HG02763 (cell line): Measurements from ENCODE around the gene AGAP3.

Experiments
- ATAC-seq: cut with Tn5 transposase; IDR thresholded peaks from one replicate; pipeline ENCODE4 v1.9.1; 2021; ENCODE audit warnings: mild to moderate bottlenecking, moderate library complexity; ENCODE audit not compliant: unreplicated experiment

The AGAP3 gene

DNA sequence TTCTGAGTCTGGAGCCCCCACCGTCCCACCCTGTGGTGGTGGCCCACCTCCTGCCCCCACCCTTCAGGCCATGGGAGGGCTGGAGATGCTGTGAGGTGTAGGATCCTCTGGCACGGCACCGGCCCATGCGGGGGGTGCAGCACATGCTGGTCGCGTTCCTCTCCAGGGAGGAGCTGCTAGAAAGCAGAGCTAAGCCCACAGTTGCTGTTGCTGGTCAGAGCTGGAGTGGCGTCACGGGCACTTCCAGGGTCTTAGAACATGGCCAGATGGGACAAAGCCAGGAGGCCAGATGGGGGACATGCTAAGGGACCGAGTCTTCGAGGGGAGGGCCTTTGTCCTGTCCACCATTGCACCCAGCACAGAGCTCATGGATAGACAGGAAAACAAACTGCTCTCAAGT lies 21.6 kb downstream of the AGAP3 start:
- no peak for ATAC-seq

DNA sequence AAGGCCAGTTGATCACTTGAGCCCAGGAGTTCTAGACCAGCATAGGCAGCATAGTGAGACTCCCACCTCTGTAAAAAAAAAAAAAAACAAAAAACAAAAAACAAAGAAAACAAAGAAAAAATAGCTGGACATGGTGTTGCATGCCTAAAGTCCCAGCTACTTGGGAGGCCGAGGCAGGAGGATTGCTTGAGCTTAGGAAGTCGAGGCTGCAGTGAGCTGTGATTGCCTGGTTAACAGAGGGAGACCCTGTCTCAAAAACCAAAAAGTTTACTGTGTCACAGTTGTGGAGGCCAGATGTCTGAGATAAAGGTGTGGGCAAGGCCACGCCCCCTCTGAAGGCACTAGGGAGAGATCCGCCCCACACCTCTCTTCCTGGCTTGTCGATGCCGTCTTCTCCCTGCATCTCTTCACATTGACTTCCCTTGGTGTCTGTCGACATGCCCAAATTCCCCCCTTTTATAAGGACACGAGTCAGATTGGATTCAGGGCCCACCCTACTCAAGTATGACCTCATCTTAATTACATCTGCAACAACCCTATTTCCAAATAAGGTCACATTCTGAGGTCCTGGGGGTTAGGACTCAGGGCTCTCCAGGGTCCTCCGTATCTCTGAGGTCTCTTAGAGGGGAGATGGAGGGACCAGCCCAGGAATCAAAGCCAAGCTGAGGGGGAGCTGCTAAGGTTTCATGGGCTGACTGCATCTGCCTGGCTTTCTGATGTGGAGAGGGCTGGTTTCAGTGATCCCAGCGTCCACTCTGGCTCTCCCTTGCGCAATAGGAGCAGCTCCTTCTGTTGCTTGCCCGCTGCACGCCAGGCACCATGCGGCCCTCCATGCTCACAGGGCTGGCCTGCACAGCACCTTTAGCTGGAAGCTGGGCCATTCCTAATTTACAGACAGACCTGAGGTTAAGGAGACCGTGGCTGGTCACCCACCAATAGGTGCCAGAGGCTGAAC lies 23.1 kb downstream of the AGAP3 start:
- ATAC-seq = no peak

DNA sequence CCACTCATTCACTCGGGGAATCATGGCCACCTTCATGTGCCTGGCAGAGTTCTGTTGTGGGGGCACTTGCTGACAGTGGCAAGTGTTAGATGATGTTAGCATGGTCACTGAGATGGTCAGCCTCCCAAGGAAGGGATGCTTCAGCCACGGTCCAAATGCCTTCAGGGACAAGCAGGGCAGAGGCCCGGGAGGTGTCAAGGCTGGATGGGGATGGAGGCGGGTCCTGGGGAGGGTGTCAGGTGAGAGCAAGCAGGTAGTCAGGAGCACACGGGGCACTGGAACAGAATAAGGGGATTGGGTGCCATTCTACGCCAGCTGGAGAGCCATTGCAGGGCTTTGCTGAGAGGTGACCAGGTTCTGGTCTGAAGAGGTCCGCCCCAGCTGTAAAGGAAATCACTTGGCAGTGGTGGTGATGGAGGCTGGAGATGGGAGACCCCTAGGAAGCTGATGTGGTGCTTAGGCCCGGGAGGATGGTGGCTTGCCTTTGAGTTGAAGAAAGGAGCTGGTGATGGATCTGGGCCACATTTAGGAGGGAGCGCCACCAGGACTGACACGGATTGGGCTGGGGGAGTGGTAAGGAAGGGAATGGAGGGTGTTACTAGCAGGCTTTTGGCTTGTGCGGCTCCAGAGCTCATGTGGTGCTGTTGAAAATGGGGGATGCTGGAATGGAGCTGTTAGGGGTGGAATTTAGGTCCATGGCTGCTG lies 24.1 kb downstream of the AGAP3 start:
- no peak for ATAC-seq

DNA sequence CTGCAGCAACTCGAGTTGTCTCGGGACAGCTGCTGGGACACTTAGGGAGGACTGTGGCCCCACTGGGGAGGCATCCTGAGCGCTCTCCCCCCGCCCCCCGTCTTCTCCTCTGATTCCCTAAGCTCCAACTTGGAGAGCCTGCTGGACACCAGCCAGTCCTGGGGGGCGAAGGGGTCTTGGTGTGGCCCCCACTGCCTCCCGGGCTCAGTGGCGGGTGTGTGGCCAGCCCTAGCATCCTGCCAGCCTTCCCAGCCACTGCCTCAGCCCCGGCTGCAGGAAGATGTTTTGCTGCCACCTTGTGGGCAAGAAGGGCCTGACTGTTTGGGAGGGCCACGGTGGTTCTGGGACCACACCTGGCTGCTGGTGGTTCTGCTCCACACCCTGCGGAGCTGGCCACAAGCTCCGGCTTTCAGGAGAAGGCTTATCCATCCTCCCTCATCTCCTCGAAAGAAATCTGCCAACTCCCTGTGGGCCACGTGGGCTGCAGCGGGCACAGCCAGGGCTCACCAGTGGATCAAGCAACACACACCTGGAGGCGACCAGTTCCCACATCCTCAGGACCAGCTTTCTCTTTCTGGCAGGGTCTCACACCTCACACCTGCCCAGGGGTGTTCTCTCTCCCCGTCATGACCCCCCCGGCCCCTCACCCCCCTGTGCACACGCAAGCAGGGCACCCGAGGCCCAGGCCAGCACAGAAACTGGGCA lies 24.8 kb downstream of the AGAP3 start:
- no peak for ATAC-seq

DNA sequence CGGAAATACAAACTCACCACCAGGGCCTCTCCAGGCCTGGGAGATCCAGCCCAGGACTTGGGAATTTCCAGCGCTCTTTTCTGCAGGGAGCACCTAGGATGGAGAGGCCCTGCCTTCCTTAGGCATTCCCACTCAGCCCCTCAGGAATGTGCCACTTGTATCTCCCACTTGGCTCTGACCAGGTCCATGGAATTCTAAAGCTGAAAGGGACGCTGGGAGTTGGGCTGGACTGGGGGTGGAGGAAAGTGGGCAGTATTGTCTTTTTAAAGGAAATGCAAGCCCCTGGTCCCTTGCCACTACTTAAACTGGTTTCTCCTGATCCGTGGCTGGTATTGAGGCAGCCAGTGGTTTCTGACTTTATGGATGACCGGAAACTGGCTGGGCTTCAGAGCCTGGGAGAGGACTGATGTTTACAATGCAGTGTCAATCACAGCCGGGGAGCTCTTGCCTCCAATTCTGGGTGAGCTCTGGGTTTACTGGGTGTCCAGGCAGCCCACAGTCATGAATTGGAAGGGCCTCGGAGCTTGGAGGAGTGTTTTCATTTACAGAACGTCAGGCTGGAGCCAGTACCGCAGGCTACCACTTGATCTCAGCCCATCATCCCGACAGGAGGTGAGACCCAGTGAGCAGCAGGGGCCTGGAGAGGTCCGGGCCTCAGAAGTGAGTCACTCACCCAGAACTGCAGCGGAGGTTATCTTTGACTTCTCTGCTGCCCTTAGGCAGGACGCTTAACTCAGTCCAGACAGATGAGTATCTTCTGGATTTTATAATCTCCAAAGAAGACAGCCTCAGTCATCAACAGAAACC lies 27.3 kb downstream of the AGAP3 start:
- no peak for ATAC-seq

DNA sequence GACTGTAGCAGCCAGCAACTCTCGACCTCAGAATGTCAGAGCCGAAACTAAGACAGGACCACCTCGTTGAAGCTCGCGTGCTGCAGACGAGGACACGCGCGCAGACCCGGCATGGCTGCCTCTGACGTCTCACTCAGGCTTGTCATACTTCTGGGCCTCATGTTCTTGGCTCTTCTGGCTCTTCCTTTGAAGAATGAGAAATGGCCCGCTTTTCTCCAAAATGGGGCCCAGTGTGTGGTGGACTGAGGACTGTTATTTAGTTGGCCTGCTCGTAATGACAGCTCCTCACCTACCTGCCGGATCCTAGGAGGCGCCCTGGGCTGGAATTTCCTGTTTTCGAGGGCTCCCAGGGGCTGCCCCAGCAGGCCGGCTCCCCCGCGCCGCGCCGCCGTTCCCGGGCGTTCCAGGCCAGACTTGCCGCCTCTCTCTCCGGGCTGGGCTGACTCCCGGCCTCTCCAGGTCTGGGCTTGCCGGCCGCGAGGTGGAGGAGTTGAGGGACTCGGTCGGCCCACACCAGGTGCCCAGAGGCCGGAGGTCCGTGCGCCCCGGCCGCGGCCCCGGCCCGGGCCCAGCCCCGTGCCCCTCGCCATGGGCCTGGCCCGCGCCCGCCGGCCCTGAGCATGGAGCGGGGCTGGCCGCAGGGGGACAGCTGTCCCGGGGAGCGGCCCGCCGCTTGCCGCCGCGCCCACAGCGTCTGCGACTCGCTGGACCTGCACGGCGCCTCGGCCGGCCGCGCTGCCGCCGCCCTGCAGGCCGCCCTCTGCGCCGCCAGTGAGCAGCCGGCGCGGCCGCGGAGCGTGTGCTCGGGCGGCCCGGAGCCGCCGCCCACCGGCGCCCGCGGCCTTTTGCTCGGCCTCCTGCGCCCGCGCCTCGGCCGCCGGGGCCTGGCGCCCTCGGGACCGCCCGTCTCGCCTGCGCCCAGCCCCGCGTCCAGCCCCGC lies 28.1 kb downstream of the AGAP3 start:
- no peak for ATAC-seq

DNA sequence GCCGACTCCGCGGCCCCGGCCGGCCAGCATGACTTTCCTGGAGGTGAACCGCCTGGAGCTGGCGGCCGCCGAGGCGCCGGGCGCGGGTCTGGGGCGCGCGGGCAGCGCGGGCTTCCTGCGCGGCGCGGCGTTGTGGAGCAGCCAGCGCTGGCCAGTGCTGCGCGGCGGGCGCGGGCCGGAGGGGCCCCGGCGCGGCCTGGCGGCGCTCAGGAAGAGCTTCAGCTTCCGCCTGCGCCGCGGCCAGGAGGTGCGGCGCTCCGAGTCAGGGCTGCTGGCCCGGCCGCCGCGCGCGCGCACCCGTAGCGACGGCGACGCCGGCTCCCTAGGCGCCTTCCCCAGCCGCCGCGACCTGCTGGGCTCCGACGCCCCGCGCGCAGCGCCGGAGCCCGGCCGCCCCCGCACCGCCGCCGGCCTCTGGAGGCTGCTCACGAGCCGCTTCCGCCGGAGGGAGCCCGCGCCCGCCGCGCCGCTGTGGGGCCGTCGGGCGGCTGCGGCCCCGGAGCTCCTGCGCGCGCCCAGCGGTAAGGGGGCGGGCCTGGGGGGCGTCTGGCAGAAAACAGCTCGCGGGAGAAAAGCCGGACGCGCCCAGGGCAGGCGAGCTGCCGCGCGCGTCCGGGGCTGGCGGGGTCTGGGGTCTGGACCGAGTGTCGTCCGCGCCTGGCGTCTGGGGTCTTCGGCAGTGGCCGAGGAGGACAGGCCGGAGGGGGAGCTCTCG lies 29.0 kb downstream of the AGAP3 start:
- no peak for ATAC-seq

DNA sequence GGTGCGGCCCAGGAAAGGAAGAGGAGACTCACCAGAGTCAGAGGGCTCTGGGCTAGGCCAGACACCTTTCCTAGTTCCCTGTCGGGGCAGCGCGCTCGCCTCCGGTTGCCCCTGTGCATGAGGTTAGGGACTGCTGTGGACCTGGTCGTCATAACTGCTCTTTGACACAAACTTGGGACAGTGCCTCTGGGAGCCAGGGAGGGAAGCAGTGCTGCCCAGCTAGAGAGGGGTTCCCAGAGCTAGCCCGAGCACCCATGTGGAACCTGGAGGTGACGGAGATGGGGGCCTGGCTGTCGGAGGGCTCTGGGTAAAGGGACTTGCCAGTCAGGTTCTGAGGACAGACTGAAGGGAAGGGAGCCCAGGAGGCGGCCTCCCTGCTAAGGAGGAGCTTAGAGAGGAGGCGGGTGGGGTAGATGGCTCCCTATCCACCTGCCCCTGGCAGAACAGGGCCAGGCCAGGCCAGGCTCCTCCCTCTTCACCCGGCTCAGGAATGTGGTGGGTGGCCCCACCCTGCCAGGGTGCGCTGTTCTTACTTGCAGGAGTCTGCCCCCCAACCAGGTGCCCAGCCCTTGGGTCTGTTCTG lies 29.7 kb downstream of the AGAP3 start:
- ATAC-seq = no peak

DNA sequence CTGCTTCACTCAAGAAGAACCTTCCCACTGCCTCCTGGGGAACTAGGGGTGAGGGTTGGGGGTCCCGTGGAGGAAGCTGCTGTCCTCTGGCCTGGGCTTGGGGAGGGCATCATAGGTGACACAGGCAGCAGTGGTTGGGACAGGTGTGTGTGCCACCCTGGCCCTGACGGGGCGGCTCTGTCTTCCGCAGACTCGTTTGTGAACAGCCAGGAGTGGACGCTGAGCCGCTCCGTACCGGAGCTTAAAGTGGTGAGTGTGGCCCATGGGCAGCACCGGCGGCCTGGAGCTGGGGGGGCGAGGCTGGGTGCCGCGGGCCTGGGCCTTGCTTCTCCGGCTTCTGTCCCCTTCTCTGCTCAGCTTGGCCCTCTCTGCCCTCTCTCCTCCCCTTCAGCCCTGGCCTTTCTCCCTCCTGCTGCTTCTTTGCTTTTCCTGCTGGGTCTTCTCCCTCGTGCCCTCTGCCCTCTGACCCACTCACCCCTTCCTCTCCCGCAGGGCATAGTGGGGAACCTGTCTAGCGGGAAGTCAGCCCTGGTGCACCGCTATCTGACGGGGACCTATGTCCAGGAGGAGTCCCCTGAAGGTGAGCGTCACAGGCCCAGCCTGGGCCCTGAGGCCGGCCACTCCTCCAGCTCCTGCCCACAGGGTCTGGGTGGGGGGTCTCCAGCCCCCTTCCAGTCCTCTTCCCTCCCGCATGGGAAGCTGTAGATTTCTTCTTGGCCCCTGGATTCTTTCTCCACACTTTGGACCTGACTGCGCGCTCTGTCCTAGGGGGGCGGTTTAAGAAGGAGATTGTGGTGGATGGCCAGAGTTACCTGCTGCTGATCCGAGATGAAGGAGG lies 30.5 kb downstream of the AGAP3 start:
- no peak for ATAC-seq

DNA sequence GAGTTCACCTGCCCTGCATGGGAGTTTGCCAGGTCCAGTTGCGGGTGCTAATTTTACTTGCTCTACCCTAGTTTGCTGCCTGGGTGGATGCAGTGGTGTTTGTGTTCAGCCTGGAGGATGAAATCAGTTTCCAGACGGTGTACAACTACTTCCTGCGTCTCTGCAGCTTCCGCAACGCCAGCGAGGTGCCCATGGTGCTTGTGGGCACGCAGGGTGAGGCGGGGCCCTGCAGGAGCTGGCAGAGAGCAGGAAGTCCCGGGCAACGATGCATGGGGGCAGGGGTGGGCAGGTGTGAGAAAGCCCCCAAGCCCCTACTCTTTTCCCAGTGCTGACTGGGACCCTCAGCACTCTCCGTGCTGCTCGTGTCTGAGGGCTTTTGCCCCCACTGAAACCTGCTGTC lies 31.3 kb downstream of the AGAP3 start:
- ATAC-seq = no peak

DNA sequence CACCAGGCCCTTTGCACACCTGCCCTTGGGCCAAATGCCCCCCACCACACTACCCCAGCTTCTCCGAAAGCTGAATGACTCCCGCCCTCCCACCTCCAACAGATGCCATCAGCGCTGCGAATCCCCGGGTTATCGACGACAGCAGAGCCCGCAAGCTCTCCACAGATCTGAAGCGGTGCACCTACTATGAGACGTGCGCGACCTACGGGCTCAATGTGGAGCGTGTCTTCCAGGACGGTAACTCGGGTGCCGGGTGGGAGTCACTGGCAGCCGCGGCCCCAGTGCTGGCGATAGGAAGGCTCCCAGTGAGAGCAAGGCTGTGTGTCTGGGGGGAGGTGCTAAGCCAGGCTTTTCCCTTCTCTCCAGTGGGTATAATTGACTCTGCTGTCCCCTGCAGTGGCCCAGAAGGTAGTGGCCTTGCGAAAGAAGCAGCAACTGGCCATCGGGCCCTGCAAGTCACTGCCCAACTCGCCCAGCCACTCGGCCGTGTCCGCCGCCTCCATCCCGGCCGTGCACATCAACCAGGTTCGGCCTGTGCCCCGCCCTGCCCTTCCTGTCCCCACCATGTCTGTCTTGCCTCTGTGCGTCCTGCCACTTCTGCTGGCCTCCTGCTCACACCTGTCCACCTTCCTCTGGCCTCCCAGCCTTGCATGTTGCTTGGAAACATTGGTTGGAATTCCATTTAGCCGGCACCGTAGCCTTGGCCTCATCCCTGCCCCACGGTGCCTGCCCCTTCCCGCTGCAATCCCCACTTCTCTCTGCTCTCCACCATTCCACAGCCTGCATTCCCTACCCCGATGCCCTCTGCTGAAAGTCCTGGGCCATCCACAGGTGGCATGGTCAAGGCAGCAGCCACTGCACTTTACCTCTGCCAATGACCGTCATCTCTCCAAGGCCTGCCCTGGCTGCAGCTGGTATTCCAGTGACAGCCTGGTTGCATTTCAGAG lies 32.1 kb downstream of the AGAP3 start:
- no peak for ATAC-seq

DNA sequence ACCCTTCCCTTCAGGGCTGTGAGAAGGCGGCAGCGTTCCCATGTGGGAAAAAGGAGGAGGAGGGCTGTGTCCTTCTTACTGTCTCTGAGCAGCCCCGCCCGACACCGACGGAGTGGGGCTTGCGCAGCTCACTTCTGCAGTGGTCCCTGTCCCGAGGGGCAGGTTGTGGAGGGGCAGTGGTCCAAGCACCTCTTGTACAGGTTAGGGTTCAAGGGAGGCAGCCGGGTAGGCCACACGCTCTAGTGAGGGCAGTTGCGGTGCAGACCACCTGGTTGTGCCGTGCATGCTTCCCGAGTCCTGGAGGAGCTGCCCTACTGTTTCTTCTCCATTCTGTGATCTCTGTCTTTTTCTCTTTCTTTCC lies 32.8 kb downstream of the AGAP3 start:
- ATAC-seq = no peak

DNA sequence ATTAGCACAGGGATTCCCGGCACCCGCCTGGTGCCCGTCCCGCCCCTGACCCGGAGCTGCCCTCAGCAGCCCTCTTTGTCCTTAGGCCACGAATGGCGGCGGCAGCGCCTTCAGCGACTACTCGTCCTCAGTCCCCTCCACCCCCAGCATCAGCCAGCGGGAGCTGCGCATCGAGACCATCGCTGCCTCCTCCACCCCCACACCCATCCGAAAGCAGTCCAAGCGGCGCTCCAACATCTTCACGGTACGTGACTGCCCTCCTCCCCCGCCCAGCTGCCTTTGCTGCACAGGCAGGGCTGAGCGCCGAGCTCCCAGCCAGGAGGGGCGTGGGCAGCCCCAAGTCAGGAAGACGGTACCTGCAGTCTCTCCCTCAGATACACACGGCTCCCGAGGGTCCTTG lies 33.6 kb downstream of the AGAP3 start:
- ATAC-seq = no peak

DNA sequence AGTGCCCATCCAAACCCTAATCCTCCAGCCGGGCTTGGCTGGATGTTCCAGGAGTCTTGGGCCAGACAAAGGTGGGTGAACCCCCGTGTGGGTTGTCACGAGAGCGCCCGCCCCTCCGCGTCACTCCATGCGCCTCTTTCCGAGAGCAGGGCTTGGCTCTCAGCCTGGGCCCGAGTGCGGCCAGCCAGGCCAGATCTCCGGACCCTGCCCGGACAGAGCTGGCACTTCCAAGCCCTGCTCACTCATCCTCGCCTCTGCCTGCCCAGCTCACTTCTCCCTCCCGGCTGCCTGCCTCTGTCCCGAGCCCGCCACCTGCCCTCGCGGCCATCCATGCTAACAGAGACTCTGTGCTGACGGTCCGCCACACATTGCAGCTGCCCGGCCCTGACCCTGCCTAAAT lies 34.6 kb downstream of the AGAP3 start:
- no peak for ATAC-seq

DNA sequence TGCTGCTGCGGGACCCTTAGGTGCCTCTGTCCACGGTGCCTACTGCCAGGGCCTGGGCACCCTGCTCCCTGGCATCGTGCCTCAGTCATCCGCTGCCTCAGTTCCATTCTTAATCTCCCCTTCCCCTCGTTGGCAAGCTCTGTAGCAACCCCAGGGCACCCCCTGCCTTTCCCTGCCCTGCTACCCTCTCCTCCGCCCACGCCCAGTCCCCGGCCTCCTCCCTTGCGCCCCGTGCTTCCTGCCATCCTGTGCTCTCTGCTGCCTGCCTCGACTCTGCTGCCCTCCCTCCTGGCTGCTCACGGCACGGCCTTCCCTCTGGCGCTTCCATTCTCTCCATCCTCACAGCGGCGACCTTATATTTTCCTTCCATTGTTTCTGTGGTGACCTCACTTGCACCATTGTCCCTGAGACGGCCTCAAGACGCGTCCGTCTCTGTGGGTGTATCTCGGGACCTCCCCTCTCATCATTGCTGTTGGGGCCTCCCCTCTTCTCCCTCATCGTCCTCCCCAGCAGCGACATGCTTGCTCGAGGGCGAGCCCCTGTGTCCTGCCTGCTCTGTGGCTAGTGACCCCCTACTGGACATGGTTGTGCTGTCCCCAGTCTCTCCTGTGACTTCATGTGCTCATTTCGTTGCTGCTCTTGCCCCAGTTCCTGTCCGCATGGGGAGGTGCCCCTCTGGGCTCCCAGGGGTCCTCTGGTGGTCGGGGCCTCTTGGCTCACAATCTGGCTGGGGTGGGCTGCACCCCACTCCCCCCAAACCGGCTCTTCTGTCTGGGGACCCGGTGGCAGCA lies 35.3 kb downstream of the AGAP3 start:
- no peak for ATAC-seq

DNA sequence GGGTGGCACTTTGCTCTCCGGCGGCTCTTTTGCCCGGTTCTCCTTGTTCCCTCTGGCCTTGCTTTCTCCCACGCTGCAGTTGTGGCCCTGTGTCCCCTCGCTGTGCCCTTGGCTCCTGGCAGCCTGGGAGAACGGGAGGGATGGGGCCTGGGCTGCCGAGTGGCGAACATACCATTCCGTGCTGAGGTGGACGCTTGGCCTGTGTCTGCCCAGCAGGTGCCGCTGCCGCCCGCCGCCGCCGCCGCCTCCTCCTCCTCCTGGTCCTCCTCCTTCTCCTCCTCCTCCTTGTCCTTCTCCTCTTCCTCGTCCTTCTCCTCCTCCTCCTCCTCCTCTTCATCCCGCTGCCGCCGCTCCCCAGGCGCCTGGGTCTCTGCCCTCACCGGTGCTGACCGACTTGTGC lies 36.0 kb downstream of the AGAP3 start:
- no peak for ATAC-seq
